CD14-positive monocyte (primary cell): ENCODE data around the gene RBBP6. TPM values are rescaled to one million over a fixed set of nuclear protein-coding genes. Genes with fewer than 3 reads are reported as not detected.

Experiments used
- DNase-seq, 3 donors: peaks; one replicate each; pipeline ENCODE4 v3.0.0-alpha.2; 2011 to 2022
- H2AFZ ChIP-seq: 2 replicates; pipeline ENCODE4 v1.6.0; 2012; ENCODE audit warnings: mild to moderate bottlenecking, low read depth, low read length, inconsistent platforms; ENCODE audit not compliant: insufficient read depth, poor library complexity, severe bottlenecking
- H3K27ac ChIP-seq, 2 donors: 1 replicate in 1 of 2; 2 replicates in 1 of 2; pipeline ENCODE4 v1.5.1; 2012 to 2013; ENCODE audit warnings: low read length in 2 of 2, control low read depth in 1 of 2, inconsistent platforms in 1 of 2, low read depth in 1 of 2, mild to moderate bottlenecking in 1 of 2
- H3K27me3 ChIP-seq, 2 donors: one replicate each; pipeline versions ENCODE4 v1.6.0 to v1.6.1; 2011 to 2013; ENCODE audit warnings: low read length in 2 of 2; ENCODE audit not compliant: control insufficient read depth in 2 of 2, insufficient read depth in 2 of 2
- H3K36me3 ChIP-seq, 2 donors: replicated peaks in 1 of 2; 1 replicate in 1 of 2; 2 replicates in 1 of 2; pipeline versions ENCODE4 v1.5.1 to v1.6.1; 2012 to 2013; ENCODE audit warnings: low read length in 2 of 2, control low read depth in 1 of 2, inconsistent platforms in 1 of 2, mild to moderate bottlenecking in 1 of 2; ENCODE audit not compliant: insufficient read depth in 2 of 2, control insufficient read depth in 1 of 2
- H3K4me1 ChIP-seq, 2 donors: 1 replicate in 1 of 2; 2 replicates in 1 of 2; pipeline versions ENCODE4 v1.5.1 to v1.6.1; 2012 to 2013; ENCODE audit warnings: low read length in 2 of 2, control low read depth in 1 of 2, inconsistent platforms in 1 of 2, mild to moderate bottlenecking in 1 of 2, moderate library complexity in 1 of 2; ENCODE audit not compliant: insufficient read depth in 2 of 2, control insufficient read depth in 1 of 2
- H3K4me2 ChIP-seq: replicated peaks from 2 replicates; pipeline ENCODE3; 2012; ENCODE audit warnings: low read length, moderate library complexity, mild to moderate bottlenecking; ENCODE audit not compliant: poor library complexity, severe bottlenecking; ENCODE audit errors: extremely low read depth
- H3K4me3 ChIP-seq, 3 experiments: fragments of 200-600 bp in 1 of 3; sonication (generic) in 1 of 3; replicated peaks in 1 of 3; 1 replicate in 2 of 3; 2 replicates in 1 of 3; pipeline ENCODE4 v1.5.1; 2011 to 2013; ENCODE audit warnings: low read length in 3 of 3, mild to moderate bottlenecking in 3 of 3, control low read depth in 2 of 3, low read depth in 2 of 3, inconsistent platforms in 1 of 3, moderate library complexity in 1 of 3
- H3K79me2 ChIP-seq: 2 replicates; pipeline ENCODE4 v1.6.0; 2012; ENCODE audit warnings: mild to moderate bottlenecking, control low read depth, inconsistent platforms, low read length, moderate library complexity; ENCODE audit not compliant: insufficient read depth
- H3K9ac ChIP-seq: 2 replicates; pipeline ENCODE4 v1.6.0; 2017; ENCODE audit warnings: low read length, mild to moderate bottlenecking; ENCODE audit not compliant: insufficient read depth, poor library complexity, severe bottlenecking
- H3K9me3 ChIP-seq, 2 donors: replicated peaks in 1 of 2; 1 replicate in 1 of 2; 2 replicates in 1 of 2; pipeline versions ENCODE4 v1.5.1 to v1.6.1; 2012 to 2013; ENCODE audit warnings: low read length in 2 of 2, control low read depth in 1 of 2; ENCODE audit not compliant: control insufficient read depth in 1 of 2, insufficient read depth in 1 of 2
- H4K20me1 ChIP-seq: 2 replicates; pipeline ENCODE4 v1.6.0; 2012; ENCODE audit warnings: mild to moderate bottlenecking, low read length, control low read depth, moderate library complexity; ENCODE audit not compliant: insufficient read depth
- H3K27ac Mint-ChIP-seq, 7 donors: one replicate each; pipeline ENCODE4 v1.8.0; 2020; ENCODE audit warnings: mild to moderate bottlenecking in 7 of 7, mixed read lengths in 7 of 7, moderate library complexity in 6 of 7, inconsistent platforms in 2 of 7
- H3K27me3 Mint-ChIP-seq, 3 donors: one replicate each; pipeline ENCODE4 v1.8.0; 2021 to 2022; ENCODE audit warnings: low read depth in 3 of 3, mild to moderate bottlenecking in 3 of 3, mixed read lengths in 3 of 3, moderate library complexity in 3 of 3, inconsistent platforms in 1 of 3
- H3K36me3 Mint-ChIP-seq, 2 donors: one replicate each; pipeline ENCODE4 v1.8.0; 2020; ENCODE audit warnings: mixed read lengths in 2 of 2, inconsistent platforms in 1 of 2, mild to moderate bottlenecking in 1 of 2
- H3K4me1 Mint-ChIP-seq: one replicate; pipeline ENCODE4 v1.8.0; 2020; ENCODE audit warnings: mild to moderate bottlenecking, mixed read lengths
- H3K4me3 Mint-ChIP-seq, 2 donors: one replicate each; pipeline ENCODE4 v1.8.0; 2020; ENCODE audit warnings: mild to moderate bottlenecking in 2 of 2, mixed read lengths in 2 of 2, moderate library complexity in 1 of 2
- H3K9me3 Mint-ChIP-seq, 7 donors: one replicate each; pipeline ENCODE4 v1.8.0; 2020 to 2022; ENCODE audit warnings: mixed read lengths in 7 of 7, mild to moderate bottlenecking in 6 of 7, moderate library complexity in 6 of 7, inconsistent platforms in 2 of 7
- WGBS: methylation state at CpG from one replicate; pipeline ENCODE4 v1.1.5; 2013; ENCODE audit warnings: missing lambda C conversion rate; ENCODE audit not compliant: insufficient coverage; 5-methylcytosine and 5-hydroxymethylcytosine counted together
- intact Hi-C, 2 donors: fragments of 100-400 bp; cut with micrococcal nuclease; formaldehyde crosslinking; loops; one replicate each; pipeline versions ENCODE4 v1.15.0 to v1.15.1; 2023
- polyA plus RNA-seq, 3 donors: library from polyadenylated mRNA; depleted of rRNA in 1 of 3; unstranded in 2 of 3; stranded (reverse) in 1 of 3; fragments of 300-500 nt in 2 of 3; fragments of >200 nt in 1 of 3; fragmentation: Illumina TruSeq in 2 of 3; gene quantifications; 1 replicate in 2 of 3; 2 replicates in 1 of 3; pipeline ENCODE4 v1.2.3, GENCODE V29; 2012 to 2021
- TF ChIP-seq, protein P1 (sequence below): fragments of 200-600 bp; IDR thresholded peaks from one replicate; pipeline ENCODE4 v1.8.0; 2022; ENCODE audit warnings: antibody characterized with exemption, mild to moderate bottlenecking

The RBBP6 gene
- polyA plus RNA-seq, 3 donors, result 13.2 to 85.2 (median 20.1) TPM

DNA sequence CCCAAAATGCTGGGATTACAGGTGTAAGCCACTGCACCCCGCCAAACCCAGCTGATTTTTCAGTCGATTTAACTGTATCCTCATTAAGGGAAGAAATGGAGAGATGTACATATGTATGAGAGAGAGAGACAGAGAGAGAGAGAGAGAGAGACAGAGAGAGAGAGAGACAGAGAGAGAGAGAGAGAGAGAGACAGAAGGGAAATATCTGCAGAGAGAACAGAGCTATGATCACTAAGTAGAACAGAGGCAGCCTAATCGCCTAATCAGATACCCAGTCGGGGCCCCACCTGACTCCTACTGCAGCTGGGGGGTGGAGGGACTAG lies 70.0 kb downstream of the RBBP6 start:
- DNase-seq, result no peak
- no peaks in the 10 kb centered on the region for H3K36me3 ChIP-seq
- Mint-ChIP-seq H3K4me1 (peaks cover 3% of the 10 kb centered on the region), H3K36me3 (no peaks in the 10 kb centered on the region), H3K27me3 (peaks cover 38 to 54% (median 43%) of the 10 kb centered on the region in 3 donors), H3K4me3 (peak overlapping the region in 1 of 2 donors; percentile 72), H3K27ac (no peak overlapping the region), H3K9me3 (peaks cover 0 to 5% (median 2%) of the 10 kb centered on the region in 7 donors)
- no peak overlapping the region for H3K9ac ChIP-seq
- no peaks in the 10 kb centered on the region for H4K20me1 ChIP-seq
- no peaks in the 10 kb centered on the region for H3K79me2 ChIP-seq
- intact Hi-C loops, result no loop called here
- TF ChIP-seq, protein P1, sequence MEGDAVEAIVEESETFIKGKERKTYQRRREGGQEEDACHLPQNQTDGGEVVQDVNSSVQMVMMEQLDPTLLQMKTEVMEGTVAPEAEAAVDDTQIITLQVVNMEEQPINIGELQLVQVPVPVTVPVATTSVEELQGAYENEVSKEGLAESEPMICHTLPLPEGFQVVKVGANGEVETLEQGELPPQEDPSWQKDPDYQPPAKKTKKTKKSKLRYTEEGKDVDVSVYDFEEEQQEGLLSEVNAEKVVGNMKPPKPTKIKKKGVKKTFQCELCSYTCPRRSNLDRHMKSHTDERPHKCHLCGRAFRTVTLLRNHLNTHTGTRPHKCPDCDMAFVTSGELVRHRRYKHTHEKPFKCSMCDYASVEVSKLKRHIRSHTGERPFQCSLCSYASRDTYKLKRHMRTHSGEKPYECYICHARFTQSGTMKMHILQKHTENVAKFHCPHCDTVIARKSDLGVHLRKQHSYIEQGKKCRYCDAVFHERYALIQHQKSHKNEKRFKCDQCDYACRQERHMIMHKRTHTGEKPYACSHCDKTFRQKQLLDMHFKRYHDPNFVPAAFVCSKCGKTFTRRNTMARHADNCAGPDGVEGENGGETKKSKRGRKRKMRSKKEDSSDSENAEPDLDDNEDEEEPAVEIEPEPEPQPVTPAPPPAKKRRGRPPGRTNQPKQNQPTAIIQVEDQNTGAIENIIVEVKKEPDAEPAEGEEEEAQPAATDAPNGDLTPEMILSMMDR, result no peak
- H3K4me3 ChIP-seq, result no peak overlapping the region
- H3K27me3 ChIP-seq, result peaks cover 19 to 33% of the 10 kb centered on the region in 2 donors
- no peak overlapping the region for H3K27ac ChIP-seq
- H2AFZ ChIP-seq, result no peak overlapping the region
- H3K9me3 ChIP-seq, result no peaks in the 10 kb centered on the region
- no peak overlapping the region for H3K4me2 ChIP-seq
- H3K4me1 ChIP-seq, result no peaks in the 10 kb centered on the region
- no CpG with 5 or more reads among the region's 4 CpGs for WGBS

DNA sequence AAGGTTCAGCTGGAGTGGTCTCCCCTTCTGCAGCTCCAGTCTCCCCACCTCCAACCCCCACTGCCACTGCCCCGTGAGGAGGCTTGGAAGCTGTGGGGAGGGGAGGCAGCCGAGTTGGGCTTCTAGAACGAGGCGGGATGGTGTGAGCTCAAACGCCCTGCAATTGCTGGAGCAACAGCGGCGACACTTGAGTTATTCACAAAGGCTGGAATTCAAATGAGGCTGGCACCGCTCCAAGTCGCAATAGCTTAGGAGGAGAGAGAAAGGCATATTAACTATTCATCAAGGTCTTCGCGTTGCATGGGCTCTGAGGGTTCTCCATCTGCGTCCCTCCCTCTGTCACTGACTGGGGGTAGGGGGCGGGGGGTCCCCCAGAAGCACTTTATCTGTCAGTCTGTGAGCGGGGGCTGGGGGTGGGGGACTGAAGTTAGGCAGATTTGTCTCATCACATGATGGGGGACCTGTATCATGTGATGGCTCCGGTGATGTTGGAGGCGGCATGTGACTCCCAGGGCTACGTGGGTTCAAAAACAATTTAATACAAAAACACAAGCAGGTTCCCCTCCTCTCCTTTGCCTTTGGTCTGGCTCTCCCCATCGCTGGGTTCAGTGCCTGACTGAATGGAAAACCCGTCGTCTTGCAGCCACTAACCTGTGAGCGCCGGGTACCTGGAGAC lies 70.5 kb downstream of the RBBP6 start:
- peaks cover 19 to 33% of the 10 kb centered on the region in 2 donors for H3K27me3 ChIP-seq
- H3K79me2 ChIP-seq, result no peaks in the 10 kb centered on the region
- H3K9ac ChIP-seq, result no peak overlapping the region
- no peak overlapping the region for H3K4me3 ChIP-seq
- H3K4me1 ChIP-seq, result no peaks in the 10 kb centered on the region
- intact Hi-C loops, result no loop called here
- peak overlapping the region; percentile 3 for H3K4me2 ChIP-seq
- H3K9me3 Mint-ChIP-seq, result peaks cover 0 to 5% (median 2%) of the 10 kb centered on the region in 7 donors
- H3K27ac Mint-ChIP-seq, result peak overlapping the region in 1 of 7 donors; percentile 31
- no peaks in the 10 kb centered on the region for H4K20me1 ChIP-seq
- no peaks in the 10 kb centered on the region for H3K9me3 ChIP-seq
- TF ChIP-seq, protein P1, result no peak
- WGBS, result 5% methylated on average over 12 of the region's 22 CpGs
- H3K4me3 Mint-ChIP-seq, result peak overlapping the region; percentile 16 to 72
- peaks cover 38 to 54% (median 40%) of the 10 kb centered on the region in 3 donors for H3K27me3 Mint-ChIP-seq
- DNase-seq, result no peak
- H3K36me3 ChIP-seq, result no peaks in the 10 kb centered on the region
- no peak overlapping the region for H2AFZ ChIP-seq
- H3K36me3 Mint-ChIP-seq, result no peaks in the 10 kb centered on the region
- H3K4me1 Mint-ChIP-seq, result peaks cover 3% of the 10 kb centered on the region
- no peak overlapping the region for H3K27ac ChIP-seq
